GM10266 (cell line): ENCODE measurements around the gene CHD5.

Experiments
- DNase-seq: peaks from one replicate; pipeline ENCODE4 v3.0.0; 2012; ENCODE audit errors: extremely low spot score
- TF ChIP-seq, protein P1 (sequence below): IDR thresholded peaks from 2 replicates; pipeline ENCODE4 v1.5.1; 2012; ENCODE audit warnings: mild to moderate bottlenecking, low read depth; ENCODE audit not compliant: control insufficient read depth, insufficient read depth; ENCODE audit errors: missing control alignments

CHD5 gene

GRCh38 chr1:6111991-6112689 is 68.0 kb downstream of the CHD5 start:
- DNase-seq = no peak
- TF ChIP-seq, protein P1, sequence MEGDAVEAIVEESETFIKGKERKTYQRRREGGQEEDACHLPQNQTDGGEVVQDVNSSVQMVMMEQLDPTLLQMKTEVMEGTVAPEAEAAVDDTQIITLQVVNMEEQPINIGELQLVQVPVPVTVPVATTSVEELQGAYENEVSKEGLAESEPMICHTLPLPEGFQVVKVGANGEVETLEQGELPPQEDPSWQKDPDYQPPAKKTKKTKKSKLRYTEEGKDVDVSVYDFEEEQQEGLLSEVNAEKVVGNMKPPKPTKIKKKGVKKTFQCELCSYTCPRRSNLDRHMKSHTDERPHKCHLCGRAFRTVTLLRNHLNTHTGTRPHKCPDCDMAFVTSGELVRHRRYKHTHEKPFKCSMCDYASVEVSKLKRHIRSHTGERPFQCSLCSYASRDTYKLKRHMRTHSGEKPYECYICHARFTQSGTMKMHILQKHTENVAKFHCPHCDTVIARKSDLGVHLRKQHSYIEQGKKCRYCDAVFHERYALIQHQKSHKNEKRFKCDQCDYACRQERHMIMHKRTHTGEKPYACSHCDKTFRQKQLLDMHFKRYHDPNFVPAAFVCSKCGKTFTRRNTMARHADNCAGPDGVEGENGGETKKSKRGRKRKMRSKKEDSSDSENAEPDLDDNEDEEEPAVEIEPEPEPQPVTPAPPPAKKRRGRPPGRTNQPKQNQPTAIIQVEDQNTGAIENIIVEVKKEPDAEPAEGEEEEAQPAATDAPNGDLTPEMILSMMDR = no peak

- DNase-seq = no peak
- TF ChIP-seq, protein P1 = no peak
Measured at GRCh38 chr1:6111571-6111970, 68.5 kb downstream of the CHD5 start.

DNA sequence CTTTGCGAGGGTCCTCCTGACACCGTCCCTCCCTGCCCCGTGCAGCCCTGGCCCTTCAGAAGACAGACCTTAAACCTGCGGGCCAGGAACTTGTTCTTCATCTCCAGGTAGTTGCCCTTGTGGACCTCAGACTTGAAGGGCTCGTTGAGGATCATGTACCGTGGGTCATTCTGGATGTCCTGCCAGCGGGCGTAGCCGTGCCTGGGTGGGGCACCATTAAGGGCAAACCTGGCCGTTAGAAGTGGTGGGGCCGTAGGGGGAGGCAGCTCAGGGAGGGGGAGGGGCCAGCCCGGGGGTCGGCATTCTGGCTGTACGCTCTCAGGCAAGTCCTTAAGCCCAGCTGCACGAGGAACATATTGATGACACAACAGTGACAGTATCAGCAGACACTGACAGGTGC is 69.8 kb downstream of the CHD5 start:
- DNase-seq = no peak
- TF ChIP-seq, protein P1 = no peak

DNA sequence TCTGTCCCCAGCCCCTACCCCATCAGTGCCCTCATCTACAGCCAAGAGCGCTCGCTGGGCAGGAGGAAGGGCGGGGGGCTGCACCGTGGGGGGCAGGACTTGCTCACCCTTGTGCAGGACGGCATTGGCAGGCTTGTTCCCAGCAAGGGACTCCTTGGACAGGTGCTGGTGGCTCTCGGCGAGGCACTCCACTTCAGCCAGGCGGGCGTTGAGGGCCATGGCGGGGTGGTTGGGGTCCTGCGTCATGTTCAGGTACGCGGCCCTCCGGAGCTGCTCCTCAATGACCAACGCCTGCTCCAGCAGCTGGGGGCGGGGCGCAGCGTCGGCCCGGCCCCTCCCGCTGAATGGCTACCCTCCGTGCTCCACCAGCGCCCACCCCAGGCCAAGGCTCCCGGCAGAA is 70.4 kb downstream of the CHD5 start:
- no peak for DNase-seq

GRCh38 chr1:6108937-6109614 is 71.0 kb downstream of the CHD5 start:
- TF ChIP-seq, protein P1 = peak; percentile 61
- peak; percentile 84 for DNase-seq

More for the DNA sequence above, 70.4 kb downstream of the CHD5 start:
- TF ChIP-seq, protein P1 = no peak

GRCh38 chr1:6108476-6108875 is 71.6 kb downstream of the CHD5 start:
- no peak for DNase-seq
- TF ChIP-seq, protein P1 = no peak
